ENCODE measurements around the gene AMZ2. TPM values are rescaled to one million over a fixed set of nuclear protein-coding genes. Genes with fewer than 3 reads are reported as not detected.

Gene AMZ2
- total RNA-seq, 1 experiment from 2014 or later, result 73.7 TPM

DNA sequence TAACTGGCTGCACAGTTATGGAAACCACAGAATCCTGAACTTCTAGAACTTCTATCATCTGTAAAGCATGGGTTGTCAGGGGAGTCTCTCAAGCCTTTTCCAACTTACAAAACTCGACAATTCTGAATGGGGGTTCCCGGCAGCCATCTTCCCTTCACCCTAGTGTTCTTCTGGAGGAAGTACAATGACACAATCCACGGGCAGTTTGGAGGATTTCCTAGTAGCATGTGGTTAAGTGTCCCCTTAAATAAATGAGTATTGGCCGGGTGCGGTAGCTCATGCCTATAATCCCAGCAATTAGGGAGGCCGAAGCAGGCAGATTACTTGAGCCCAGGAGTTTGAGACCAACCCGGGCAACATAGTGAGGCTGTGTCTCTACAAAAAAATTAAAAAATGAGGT, 41.0 kb downstream of the AMZ2 start:
- DNase-seq, result no peak

GRCh38 chr17:68289473-68289872, 41.6 kb downstream of the AMZ2 start:
- H3K36me3 ChIP-seq (replicated peaks; ENCODE audit: control insufficient read depth, insufficient read depth, low read length), result no peaks in the 10 kb centered on the region
- DNase-seq, result no peak
- no peak overlapping the region for H3K4me3 ChIP-seq (ENCODE audit: insufficient read depth, low read depth, low read length)
- H3K27me3 ChIP-seq (ENCODE audit: control insufficient read depth, insufficient read depth, low read length), result peaks cover 26% of the 10 kb centered on the region

More for the DNA sequence above, 41.0 kb downstream of the AMZ2 start:
- no peaks in the 10 kb centered on the region for H3K36me3 ChIP-seq (replicated peaks; ENCODE audit: control insufficient read depth, insufficient read depth, low read length)
- H3K4me3 ChIP-seq (ENCODE audit: insufficient read depth, low read depth, low read length), result no peak overlapping the region
- peaks cover 26% of the 10 kb centered on the region for H3K27me3 ChIP-seq (ENCODE audit: control insufficient read depth, insufficient read depth, low read length)

DNA sequence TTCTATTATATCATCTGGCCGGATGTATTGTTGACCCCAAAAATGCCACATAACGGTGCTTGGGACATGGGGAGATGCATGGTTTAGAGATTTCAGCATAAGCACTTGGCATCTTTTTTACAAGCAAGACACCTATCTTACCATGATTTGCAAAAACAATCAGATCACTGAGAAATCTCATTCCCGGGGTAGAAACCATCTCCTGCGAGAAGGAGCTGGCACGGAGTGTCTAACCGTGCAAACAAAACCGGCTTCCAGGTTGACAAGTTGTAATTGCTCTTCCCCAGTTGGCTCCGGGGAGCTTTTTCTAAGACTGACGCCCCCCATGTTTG, 42.1 kb downstream of the AMZ2 start:
- DNase-seq, result no peak
- Histone ChIP-seq H3K27me3 (ENCODE audit: control insufficient read depth, insufficient read depth, low read length) (peaks cover 26% of the 10 kb centered on the region), H3K4me3 (ENCODE audit: insufficient read depth, low read depth, low read length) (no peak overlapping the region), H3K36me3 (replicated peaks; ENCODE audit: control insufficient read depth, insufficient read depth, low read length) (no peaks in the 10 kb centered on the region)

DNA sequence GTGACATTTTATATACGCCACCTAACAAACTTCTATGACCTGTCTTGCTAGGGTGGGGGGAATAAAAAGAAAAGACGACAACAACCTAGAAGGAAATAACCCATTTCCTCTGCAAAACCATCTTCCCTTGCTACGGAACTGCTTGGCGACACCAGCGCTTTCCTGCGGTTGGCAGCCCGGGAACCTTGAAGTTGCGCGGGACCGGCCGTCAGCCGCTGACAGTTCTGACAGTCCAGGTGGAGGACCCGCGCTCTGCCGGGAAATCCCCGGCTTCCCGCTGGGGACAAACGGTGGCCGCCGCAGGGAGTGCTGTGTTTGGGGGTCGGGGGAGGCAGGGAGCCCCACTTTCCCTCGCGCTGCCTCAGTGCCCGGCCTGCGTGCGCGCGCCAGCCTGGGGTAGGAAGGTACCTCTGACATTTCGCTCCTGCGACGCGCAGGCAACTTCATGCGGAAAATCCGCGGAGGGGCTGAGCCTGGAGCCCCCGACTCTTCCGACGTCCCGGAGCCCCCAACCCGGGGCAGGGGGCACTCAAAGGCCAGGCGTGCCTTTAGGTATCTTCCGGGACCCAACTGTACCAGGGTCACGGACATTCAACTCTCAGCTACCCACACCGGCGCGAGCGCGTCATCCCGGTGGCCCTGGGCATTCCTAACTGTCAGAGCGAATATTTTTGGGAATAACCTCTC, 42.6 kb downstream of the AMZ2 start:
- Histone ChIP-seq H3K36me3 (replicated peaks; ENCODE audit: control insufficient read depth, insufficient read depth, low read length) (no peaks in the 10 kb centered on the region), H3K27me3 (ENCODE audit: control insufficient read depth, insufficient read depth, low read length) (peaks cover 26% of the 10 kb centered on the region), H3K4me3 (ENCODE audit: insufficient read depth, low read depth, low read length) (peak overlapping the region; percentile 73)
- peak; percentile 82 for DNase-seq

DNA sequence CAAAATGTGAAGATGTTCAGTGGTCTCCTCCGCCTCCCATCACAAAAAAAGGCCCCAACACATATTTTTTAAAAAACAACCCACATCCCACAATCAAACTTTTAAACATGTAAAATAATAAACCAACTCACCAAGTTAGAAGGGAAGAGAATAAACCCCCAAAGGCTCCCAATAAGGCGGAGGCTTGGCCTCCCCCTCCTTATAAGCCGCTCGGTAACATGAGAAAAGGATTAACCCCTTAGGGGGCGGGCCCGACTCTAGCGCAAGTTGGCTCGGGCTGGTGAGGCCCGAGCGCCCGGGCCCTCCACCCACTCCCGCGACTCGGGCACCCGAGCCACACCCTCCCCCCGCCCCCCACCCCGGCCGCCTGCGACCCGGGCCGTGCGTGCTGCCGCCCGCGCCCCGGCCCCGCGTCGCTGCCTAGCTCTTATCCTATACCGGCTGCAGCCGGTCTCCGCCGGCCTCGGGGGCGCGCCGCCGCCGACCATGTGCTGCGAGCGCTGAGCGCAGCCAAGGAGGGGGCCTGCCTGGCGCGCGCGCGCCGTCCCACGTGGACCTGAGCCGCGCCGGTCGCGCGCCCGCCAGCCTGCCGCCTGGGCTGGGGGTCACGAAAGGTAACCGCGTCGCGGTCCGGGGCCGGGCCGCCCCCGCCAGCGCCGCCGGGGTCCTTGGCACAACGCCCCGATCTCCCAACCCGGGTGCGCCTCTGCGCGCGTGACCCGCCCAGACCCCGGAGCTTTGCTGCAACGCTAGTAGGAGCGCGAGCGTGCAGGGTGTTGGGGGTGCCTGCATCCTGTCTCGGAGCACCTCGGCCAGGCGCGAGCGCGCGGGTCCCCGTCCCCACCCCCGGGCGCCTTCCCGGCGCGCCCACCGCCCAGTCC, 43.4 kb downstream of the AMZ2 start, which contains the start of the genes ARSG and SLC16A6:
Gene ARSG (plus strand): TSS at position 541 of the 881 bp plus-strand sequence. CDS start 15,999 bp downstream, outside the sequence.
Gene SLC16A6 (minus strand): TSS at position 173 of the 881 bp plus-strand sequence. CDS start 12,807 bp downstream, outside the sequence.
- peaks cover 26% of the 10 kb centered on the region for H3K27me3 ChIP-seq (ENCODE audit: control insufficient read depth, insufficient read depth, low read length)
- H3K4me3 ChIP-seq (ENCODE audit: insufficient read depth, low read depth, low read length), result peak within 1 kb of the TSS; percentile 73
- H3K36me3 ChIP-seq (replicated peaks; ENCODE audit: control insufficient read depth, insufficient read depth, low read length), result no peaks in the 10 kb centered on the region
- peak; percentile 95 for DNase-seq

- H3K4me3 ChIP-seq (ENCODE audit: insufficient read depth, low read depth, low read length), result peak overlapping the region; percentile 73
- H3K36me3 ChIP-seq (replicated peaks; ENCODE audit: control insufficient read depth, insufficient read depth, low read length), result no peaks in the 10 kb centered on the region
- H3K27me3 ChIP-seq (ENCODE audit: control insufficient read depth, insufficient read depth, low read length), result peaks cover 26% of the 10 kb centered on the region
- peak; percentile 88 for DNase-seq
These were observed 44.2 kb downstream of the AMZ2 start for GRCh38 chr17:68291836-68292688.

DNA sequence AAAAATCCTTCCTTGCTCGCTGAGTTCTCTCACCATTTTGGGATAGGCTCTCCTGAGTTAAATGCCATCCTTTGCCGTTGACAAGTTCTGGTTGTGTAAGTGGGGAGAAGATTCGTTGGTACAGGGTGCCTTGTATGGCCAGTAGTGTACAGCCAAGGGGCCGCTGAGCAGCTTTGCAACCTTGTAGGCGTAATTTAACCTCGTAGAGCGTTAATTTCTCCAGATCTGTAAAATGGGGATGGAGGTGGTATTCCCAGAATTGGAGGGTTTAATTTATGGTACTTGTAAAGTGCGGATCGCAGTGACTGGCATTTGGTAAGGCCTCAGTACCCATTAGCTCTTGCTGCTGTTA, 44.8 kb downstream of the AMZ2 start:
- Histone ChIP-seq H3K36me3 (replicated peaks; ENCODE audit: control insufficient read depth, insufficient read depth, low read length) (no peaks in the 10 kb centered on the region), H3K4me3 (ENCODE audit: insufficient read depth, low read depth, low read length) (peak overlapping the region; percentile 73), H3K27me3 (ENCODE audit: control insufficient read depth, insufficient read depth, low read length) (peaks cover 26% of the 10 kb centered on the region)
- DNase-seq, result no peak

DNA sequence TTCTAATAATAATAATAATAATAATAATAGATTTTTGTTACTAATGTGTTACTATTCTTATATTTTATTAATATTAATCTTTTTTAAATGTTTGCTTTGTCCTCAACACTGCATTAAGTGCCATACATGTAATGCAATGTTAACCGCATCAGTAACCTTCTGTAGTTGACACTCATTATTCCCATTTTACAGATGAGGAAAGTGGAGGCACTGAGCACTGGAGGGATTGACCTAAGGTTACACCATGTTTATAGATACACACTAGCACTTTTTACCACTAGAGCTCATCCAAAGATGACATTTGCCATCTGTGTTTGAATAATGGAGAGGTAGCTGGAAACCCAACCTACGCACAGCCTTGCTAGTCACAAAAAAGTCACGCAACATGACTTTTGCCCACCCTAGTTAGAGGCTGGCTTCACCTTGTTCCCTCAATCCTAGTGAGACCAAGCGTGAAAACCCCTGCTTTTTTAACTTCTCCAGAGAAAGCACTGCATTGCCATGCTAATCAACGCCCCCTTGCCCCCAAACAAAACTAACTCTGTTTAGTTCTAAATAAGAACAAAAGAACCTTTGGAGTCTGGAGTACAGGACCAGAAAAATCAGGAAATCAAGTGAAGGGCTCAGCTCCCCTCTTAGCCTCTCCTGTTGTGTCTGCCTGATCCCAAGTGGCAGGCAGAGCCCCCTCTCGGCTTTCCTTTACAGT, 45.8 kb downstream of the AMZ2 start:
- peaks cover 26% of the 10 kb centered on the region for H3K27me3 ChIP-seq (ENCODE audit: control insufficient read depth, insufficient read depth, low read length)
- DNase-seq, result no peak
- H3K36me3 ChIP-seq (replicated peaks; ENCODE audit: control insufficient read depth, insufficient read depth, low read length), result no peaks in the 10 kb centered on the region
- H3K4me3 ChIP-seq (ENCODE audit: insufficient read depth, low read depth, low read length), result no peak overlapping the region

DNA sequence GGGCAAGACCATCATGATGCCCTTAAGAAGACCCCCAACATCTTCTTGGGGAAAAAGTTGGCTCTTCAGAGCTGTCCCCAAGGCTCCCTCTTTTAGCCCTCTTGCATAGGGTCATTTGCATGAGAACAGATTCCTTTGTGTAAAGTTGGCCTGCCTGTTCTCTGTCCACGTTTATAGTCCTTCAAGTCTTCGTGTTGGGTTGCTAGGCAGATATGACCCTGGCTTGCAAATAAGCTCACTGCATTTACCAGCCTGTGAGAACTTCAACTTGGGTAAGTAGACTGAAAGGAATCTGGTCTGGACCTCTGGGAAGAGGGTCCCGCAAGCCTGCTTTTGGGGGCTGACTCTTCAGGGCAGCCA, 46.3 kb downstream of the AMZ2 start:
- peaks cover 26% of the 10 kb centered on the region for H3K27me3 ChIP-seq (ENCODE audit: control insufficient read depth, insufficient read depth, low read length)
- H3K4me3 ChIP-seq (ENCODE audit: insufficient read depth, low read depth, low read length), result no peak overlapping the region
- no peak for DNase-seq
- no peaks in the 10 kb centered on the region for H3K36me3 ChIP-seq (replicated peaks; ENCODE audit: control insufficient read depth, insufficient read depth, low read length)

DNA sequence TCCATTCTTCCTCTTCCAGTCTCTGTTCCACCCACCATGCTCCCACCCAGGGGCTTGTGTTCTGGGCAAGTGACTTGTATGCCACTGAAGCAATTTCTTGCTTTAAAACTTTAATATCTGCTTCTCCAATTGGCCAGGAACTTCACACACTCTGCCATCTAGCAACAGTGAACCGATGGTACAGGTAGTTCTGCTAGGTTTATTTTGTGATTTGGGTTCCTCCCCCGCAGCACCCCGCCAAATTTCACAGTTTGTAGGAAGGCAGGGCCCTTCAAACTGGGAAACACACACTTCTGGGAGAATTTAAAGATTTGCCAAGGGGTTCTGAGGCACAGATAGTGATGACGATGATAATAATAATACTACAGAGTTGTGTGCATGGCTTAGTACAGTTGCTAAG, 46.8 kb downstream of the AMZ2 start:
- DNase-seq, result no peak
- H3K36me3 ChIP-seq (replicated peaks; ENCODE audit: control insufficient read depth, insufficient read depth, low read length), result no peaks in the 10 kb centered on the region
- peaks cover 22% of the 10 kb centered on the region for H3K27me3 ChIP-seq (ENCODE audit: control insufficient read depth, insufficient read depth, low read length)
- no peak overlapping the region for H3K4me3 ChIP-seq (ENCODE audit: insufficient read depth, low read depth, low read length)

DNA sequence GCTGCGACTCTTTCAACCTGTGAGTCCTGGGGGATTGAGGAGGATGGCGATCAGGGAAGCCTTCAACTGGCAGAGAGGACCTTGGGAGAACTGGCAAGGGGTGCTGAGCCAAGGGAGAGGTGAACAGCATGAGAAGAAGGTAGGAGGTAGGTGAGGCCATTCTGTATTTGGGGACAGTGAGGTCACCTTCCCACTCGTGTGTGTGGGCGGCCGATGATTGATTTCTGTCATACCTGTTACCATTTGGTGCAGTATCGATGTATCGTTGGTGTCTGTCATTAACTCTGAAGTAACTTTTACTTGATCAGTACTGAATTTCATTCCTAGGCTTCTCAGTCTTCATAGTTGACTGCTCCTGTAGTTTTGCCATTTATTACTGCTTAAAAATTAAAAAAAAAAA, 47.2 kb downstream of the AMZ2 start:
- H3K4me3 ChIP-seq (ENCODE audit: insufficient read depth, low read depth, low read length), result no peak overlapping the region
- no peak for DNase-seq
- H3K36me3 ChIP-seq (replicated peaks; ENCODE audit: control insufficient read depth, insufficient read depth, low read length), result no peaks in the 10 kb centered on the region
- H3K27me3 ChIP-seq (ENCODE audit: control insufficient read depth, insufficient read depth, low read length), result peaks cover 18% of the 10 kb centered on the region

GRCh38 chr17:68296217-68297191, 48.7 kb downstream of the AMZ2 start:
- Histone ChIP-seq H3K36me3 (replicated peaks; ENCODE audit: control insufficient read depth, insufficient read depth, low read length) (no peaks in the 10 kb centered on the region), H3K27me3 (ENCODE audit: control insufficient read depth, insufficient read depth, low read length) (peaks cover 11% of the 10 kb centered on the region), H3K4me3 (ENCODE audit: insufficient read depth, low read depth, low read length) (no peak overlapping the region)
- peak; percentile 49 for DNase-seq

GRCh38 chr17:68297195-68297594, 49.4 kb downstream of the AMZ2 start:
- Histone ChIP-seq H3K36me3 (replicated peaks; ENCODE audit: control insufficient read depth, insufficient read depth, low read length) (no peaks in the 10 kb centered on the region), H3K27me3 (ENCODE audit: control insufficient read depth, insufficient read depth, low read length) (peaks cover 9% of the 10 kb centered on the region), H3K4me3 (ENCODE audit: insufficient read depth, low read depth, low read length) (no peak overlapping the region)
- no peak for DNase-seq

All from H7 (cell line).